GM18520 (cell line): Measurements from ENCODE around the gene DAZAP2.

Experiments used
- ATAC-seq: cut with Tn5 transposase; IDR thresholded peaks from one replicate; pipeline ENCODE4 v1.9.1; 2021; ENCODE audit not compliant: unreplicated experiment

DAZAP2 gene, protein sequence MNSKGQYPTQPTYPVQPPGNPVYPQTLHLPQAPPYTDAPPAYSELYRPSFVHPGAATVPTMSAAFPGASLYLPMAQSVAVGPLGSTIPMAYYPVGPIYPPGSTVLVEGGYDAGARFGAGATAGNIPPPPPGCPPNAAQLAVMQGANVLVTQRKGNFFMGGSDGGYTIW

DNA sequence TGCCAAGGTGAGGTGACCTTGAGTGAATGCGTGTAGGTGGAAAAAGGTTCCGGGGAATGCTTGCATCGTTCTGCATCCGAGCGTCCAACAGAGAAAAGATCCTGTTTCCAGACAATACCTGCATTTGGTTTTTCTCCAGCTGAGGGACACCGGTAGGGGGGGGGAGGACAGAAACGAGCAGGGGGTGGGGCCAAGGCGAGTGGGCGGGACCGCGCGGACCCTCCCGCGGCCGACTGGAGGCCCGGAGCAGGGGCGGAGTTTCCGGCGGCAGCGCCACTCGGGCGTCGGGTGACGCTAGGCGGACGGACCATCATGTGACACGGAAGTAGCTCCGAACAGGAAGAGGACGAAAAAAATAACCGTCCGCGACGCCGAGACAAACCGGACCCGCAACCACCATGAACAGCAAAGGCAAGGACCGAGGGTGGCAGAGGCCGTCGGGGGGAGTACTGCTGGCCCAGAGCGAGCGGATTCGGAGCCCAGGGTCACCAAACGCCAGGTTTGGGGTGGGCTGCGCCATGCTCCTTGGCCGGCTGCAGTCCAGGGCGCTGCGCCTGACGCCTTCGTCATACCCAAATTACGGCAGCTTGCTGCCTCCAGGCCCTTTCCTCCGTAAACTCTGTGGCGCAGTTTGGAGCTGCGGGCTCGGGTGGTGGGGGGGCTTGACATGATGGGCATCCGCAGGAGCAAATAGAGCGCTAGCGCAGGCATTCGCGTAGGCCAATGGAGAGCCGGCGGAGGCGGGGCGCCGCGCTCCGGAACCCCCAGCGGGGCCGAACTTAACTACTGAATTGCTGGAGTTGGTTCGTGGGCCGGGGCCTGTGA is at the start of gene DAZAP2:
Gene DAZAP2, plus strand, starts transcription at position 317 of the 825 bp plus-strand sequence. Its CDS starts 82 bp downstream, at position 399.
- ATAC-seq = peak; percentile 86

DNA sequence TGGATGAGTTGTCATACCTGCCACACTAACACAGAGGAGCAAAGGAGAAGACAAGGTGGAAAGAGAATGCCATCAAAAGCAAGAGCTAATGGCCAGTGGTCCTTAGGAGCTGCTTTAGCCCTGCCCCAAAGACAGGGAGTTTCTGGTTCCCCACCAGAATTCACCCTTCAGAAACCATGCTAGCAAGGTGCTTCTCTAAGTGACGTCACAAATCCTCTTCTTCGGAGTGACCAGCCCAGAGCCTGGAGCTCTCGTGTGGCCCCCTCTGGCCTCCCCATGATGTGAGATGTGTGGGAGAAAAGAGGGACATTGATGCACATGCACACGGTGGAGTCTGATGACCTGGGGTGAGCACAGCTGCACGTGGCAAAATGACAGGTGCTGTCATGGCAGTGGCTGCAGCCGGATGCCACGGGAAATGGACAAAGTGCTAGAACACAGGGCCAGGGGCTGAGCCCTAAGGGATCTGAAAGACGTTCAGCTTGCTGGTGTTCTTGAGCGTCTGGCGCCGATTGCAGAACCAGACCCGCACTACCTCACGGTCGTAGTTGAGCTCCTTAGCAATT is 48.8 kb upstream of the DAZAP2 start:
- ATAC-seq = no peak

DNA sequence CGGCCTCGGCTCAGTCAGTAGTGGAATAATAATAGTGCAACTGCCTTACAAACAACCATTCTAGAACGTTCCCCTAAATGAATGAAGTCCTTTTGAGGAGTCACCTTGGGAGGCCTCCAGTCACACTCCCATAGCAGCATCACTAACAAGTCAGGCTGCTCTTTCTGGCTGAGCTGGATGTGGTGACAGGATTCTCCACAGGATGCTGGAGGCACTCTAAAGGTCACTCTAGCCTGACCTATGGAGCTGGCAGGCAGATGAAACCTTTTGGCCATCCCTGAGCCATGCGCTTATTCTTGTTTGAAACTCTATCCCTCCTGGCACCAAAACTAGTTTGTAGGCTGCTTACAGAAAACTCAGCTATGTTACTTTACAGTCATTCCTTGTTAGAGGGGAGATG is 47.8 kb upstream of the DAZAP2 start:
- ATAC-seq = no peak

GRCh38 chr12:51191516-51192283 is 46.9 kb upstream of the DAZAP2 start:
- no peak for ATAC-seq

GRCh38 chr12:51192284-51192671 is 46.3 kb upstream of the DAZAP2 start:
- no peak for ATAC-seq

- ATAC-seq = no peak
Observed at GRCh38 chr12:51195841-51196240, 42.8 kb upstream of the DAZAP2 start.

DNA sequence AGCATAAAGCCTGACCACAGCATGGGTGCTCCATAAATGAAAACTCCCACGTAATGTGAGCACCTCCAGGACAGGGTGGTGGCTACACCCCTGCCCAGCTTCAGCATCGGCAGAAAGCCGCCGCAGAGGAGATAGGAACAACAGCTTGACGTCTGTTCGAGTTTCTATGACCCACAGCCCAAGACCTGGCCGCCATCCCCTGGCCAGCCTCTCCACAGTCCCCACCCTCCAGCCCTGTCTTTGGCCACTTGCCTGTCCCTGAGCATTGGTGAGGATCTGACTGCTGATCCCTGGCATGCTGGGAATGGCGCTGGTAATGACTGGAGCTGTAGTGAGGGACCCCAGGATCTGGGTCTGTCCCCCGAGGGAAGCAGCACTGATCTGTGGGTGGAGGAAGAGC is 42.1 kb upstream of the DAZAP2 start:
- ATAC-seq = no peak

DNA sequence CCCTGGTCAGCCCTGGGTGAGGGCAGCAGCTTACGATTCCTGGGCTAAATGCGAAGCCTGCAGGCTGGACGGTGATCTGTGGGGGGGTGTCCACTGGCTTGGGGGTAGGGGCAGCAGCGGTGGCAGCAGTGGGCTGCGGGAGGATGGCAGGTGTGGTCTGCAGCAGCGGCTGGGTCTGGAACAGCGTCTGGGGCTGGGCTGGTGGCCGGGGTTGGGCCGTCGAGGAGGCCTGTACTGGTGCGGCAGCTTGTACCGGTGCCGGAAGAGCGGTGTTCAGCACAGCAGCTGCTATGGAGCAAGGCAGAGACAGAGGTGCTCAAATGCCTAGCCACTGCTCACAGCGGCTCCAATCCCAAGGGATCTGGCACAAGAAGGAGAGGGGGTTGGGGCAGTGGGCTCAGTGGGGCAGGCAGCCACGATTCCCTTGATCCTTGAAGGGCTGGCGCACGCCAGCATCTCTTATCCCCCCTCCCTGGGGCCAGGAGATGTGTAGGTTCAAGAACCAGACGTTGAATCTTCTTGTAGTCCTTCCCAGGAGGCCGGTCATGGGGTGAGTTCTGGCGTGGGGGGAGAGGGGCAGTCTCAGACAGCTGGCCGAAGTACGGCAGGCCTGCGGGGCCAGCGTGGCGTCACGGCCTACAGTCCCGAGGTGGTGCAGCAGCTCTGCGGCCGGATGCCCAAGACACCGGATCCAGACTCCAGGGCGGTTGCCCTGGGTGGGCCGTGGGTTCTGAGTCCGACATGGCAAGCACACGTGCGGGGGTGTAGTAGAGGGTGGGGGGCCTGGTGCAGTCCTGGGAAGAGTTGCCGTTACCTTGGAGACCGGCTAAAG is 40.7 kb upstream of the DAZAP2 start:
- no peak for ATAC-seq

DNA sequence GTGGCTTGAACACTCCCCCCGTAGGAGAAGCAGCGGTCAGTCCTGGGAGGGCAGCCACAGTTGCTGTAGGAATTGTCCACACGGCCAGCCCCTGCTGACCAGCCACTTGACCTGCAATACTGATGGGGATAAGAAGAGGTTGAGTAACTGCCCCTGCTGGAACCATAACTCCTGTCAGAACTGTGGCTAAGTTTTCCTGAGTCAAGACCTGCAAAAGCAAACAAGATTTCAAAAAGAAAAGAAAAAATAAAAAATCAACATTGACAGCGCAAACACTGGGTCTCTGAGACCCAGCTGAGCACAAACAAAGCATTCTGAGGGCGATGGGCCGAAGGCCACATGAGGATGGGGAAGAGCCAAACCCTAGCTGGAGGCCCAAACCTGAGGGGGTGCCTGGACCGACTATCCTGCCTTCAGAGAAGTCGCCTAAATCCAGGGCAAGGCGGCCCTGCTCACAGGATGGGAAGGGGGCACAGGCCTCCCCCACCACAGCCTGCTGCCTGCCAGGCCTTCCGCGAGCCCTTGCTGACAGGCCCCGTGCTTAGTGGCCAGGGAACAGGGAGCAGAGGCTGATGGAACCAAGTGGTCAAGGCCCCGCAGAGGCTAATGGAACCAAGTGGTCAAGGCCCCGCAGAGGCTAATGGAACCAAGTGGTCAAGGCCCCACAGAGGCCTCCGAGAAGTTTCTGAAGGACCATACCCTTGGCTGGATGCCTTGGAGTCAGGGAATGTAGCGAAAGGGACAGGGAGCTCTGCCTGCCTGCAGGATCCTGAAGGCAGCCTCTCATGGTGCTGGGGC is 39.9 kb upstream of the DAZAP2 start:
- ATAC-seq = no peak

- no peak for ATAC-seq
Observed at GRCh38 chr12:51199366-51199945, 39.2 kb upstream of the DAZAP2 start.

GRCh38 chr12:51200156-51200555 is 38.5 kb upstream of the DAZAP2 start:
- ATAC-seq = no peak

- no peak for ATAC-seq
Observed at GRCh38 chr12:51200806-51201205, 37.8 kb upstream of the DAZAP2 start.

- no peak for ATAC-seq
Observed at GRCh38 chr12:51202718-51203117, 35.9 kb upstream of the DAZAP2 start.

DNA sequence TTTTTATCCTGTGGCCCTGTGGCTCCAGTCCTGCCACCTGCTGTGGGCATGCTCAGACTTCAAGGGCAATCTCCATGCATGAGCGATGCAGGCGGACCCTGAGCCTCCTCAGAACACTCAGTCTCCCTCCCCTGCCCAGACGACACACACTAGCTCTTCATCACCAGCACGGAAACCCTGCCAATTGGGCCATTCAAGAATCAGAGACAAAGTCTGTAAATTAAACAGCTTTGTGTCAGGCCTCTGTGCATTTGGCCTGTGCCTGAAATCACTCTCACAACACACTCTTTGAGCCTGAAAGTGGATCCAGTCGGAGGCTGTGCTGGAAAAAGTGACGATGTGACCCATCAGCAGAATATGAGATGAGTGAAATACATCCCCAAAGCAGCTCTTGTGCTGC is 33.3 kb upstream of the DAZAP2 start:
- no peak for ATAC-seq

DNA sequence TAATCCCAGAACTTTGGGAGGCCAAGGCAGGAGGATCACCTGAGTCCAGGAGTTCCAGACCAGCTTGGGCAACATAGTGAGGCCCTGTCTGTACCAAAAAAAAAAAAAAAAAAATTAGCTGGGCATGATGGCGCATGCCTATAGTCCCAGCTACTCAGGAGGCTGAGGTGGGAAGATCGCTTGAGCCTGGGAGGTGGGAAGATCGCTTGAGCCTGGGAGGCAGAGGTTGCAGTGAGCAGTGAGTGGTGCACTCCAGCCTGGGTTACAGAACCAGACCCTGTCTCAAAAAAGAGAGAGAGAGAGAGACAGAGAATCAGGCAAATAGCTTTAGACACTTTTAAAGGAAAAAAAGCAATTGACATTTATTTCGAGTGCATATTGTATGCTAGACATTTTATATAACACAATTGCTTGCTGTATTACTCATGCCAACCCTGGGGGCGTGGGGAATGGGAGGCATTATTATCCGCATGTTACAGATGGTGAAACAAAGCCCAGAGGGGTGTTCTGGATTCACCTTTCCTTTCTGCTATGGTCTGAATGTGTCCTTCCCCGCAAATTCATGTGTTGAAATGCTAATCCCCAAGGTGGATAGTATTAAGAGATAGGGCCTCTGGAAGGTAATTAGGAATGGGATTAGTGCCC is 30.5 kb upstream of the DAZAP2 start:
- ATAC-seq = no peak

DNA sequence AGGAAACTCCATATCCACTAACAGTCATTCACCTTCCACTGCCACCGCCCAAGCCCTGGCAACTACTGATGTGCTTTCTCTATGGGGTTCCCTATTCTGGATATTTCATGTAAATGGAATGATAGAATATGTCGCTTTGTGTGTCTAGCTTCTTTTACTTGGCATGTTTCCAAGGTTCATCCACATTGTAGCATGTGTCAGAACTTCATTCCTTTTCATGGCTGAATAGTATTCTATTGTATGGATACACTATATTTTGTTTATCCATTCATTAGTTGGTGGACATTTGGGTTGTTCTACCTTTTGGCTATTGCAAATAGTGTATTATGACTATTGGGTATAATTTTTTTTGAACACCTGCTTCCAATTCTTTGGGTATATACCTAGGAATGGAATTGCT is 29.4 kb upstream of the DAZAP2 start:
- no peak for ATAC-seq

DNA sequence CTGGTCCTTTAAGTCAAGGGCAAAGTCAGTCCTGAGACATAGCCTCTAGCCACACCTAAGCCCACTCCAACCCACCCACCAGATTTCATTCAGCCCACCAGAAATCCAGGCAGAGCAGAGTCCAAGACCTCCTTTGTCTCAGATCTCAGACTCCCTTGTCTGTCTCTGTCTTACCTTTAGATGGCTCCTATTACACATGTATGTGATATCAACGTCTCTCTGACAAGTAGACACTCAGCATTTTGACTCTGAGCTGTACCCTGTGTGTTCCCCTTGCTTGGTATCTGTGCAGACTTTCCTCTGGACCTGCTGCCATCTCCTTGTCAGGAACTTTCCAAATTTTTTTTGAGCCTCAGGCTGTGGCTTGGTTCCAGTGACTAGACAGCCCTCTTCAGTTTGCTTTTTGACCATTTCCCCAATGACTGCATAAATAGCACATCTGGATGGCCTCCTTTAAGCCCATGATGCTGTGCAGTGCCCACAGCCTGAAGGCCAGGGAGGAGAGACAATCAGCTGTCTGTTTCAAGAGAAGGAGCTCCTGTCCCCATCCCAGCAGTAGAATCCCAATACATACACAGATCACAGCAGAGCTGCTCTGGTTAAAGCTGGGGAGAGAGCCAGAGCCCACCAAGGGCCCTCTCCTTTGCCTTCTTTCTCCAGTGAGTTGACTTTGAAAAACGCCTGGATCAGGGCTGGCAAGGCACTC is 27.8 kb upstream of the DAZAP2 start:
- ATAC-seq = no peak

GRCh38 chr12:51214895-51215294 is 23.7 kb upstream of the DAZAP2 start:
- no peak for ATAC-seq
